Right lobe of liver (tissue), 4 donors: Measurements from ENCODE around the gene SETX.

Experiments
- CTCF ChIP-seq, 4 donors: fragments of 200-600 bp in 3 of 4; fragments of 450-650 bp in 1 of 4; IDR thresholded peaks; one replicate each; pipeline versions ENCODE4 v1.5.1 to v1.8.0; 2016 to 2022; ENCODE audit warnings: antibody characterized with exemption in 4 of 4, mild to moderate bottlenecking in 2 of 4
- POLR2A ChIP-seq: fragments of 450-650 bp; IDR thresholded peaks from one replicate; pipeline ENCODE4 v1.6.1; 2017; ENCODE audit warnings: antibody characterized with exemption, mild to moderate bottlenecking
- donor health status: DM: no; HTN: no; CAD: no.
- donor health status: DM: no; HTN: no; CAD: no.
- donor health status: DM: no; HTN: yes; CAD: no.

- TF ChIP-seq CTCF (IDR thresholded peaks at IDR 0.05) (no peak), POLR2A (no peak)
These were observed 132.8 kb downstream of the SETX start for GRCh38 chr9:132221941-132222340.
